ENCODE measurements around the gene MMP15. TPM values are rescaled to one million over a fixed set of nuclear protein-coding genes. Genes with fewer than 3 reads are reported as not detected.
A peak's percentile ranks its signal among the peaks of the same experiment; 100 is the strongest.

MMP15 gene
- total RNA-seq, 1 donor from 2014 or later: 14.9 TPM

- H3K27me3 ChIP-seq: no peaks in the 10 kb centered on the region
These were observed 27.1 kb upstream of the MMP15 start for GRCh38 chr16:57998486-57998885.

GRCh38 chr16:57998992-57999365 lies 26.6 kb upstream of the MMP15 start:
- H3K36me3 ChIP-seq: peaks cover 32 to 41% of the 10 kb centered on the region in 2 donors
- no peak for DNase-seq (ENCODE audit: low spot score in 2 of 2)
- no peaks in the 10 kb centered on the region for H3K27me3 ChIP-seq
- no peaks in the 10 kb centered on the region for H3K9me3 ChIP-seq
- no peak for TF ChIP-seq CTCF (IDR thresholded peaks at IDR 0.05)
- peak overlapping the region in 1 of 2 donors; percentile 93 for H3K4me3 ChIP-seq
- H3K4me1 ChIP-seq: peaks cover 10 to 19% of the 10 kb centered on the region in 2 donors
- no peak overlapping the region for H3K27ac ChIP-seq
- intact Hi-C loops (cut with DNase I): no loop called here

More at GRCh38 chr16:57998486-57998885, 27.1 kb upstream of the MMP15 start:
- Histone ChIP-seq H3K4me1 (peaks cover 10 to 19% of the 10 kb centered on the region in 2 donors), H3K9me3 (no peaks in the 10 kb centered on the region), H3K36me3 (peaks cover 36 to 44% of the 10 kb centered on the region in 2 donors), H3K27ac (no peak overlapping the region), H3K4me3 (no peak overlapping the region)
- DNase-seq (ENCODE audit: low spot score in 2 of 2): no peak
- no peak for TF ChIP-seq CTCF (IDR thresholded peaks at IDR 0.05)
- intact Hi-C loops (cut with DNase I): no loop called here

- intact Hi-C loops (cut with DNase I): no loop called here
- TF ChIP-seq CTCF (IDR thresholded peaks at IDR 0.05): no peak
- Histone ChIP-seq H3K27me3 (no peaks in the 10 kb centered on the region), H3K4me3 (peak overlapping the region; percentile 78 to 93), H3K9me3 (no peaks in the 10 kb centered on the region), H3K27ac (peak overlapping the region; percentile 85 to 95), H3K36me3 (peaks cover 27 to 36% of the 10 kb centered on the region in 2 donors), H3K4me1 (peaks cover 10 to 19% of the 10 kb centered on the region in 2 donors)
- DNase-seq (ENCODE audit: low spot score in 2 of 2): no peak
These were observed 26.1 kb upstream of the MMP15 start for GRCh38 chr16:57999366-57999970.

GRCh38 chr16:57999971-58000705 lies 25.4 kb upstream of the MMP15 start, which contains the start of gene ZNF319:
Gene ZNF319 (minus strand): TSS chr16:58000672. CDS start chr16:57998265, 2,407 bp downstream.
- Histone ChIP-seq H3K4me3 (peak within 1 kb of the TSS; percentile 78 to 93), H3K4me1 (peaks cover 12 to 19% of the 10 kb centered on the region in 2 donors), H3K27ac (peak within 1 kb of the TSS; percentile 85 to 95), H3K9me3 (no peaks in the 10 kb centered on the region), H3K36me3 (peaks cover 23 to 30% of the 10 kb centered on the region in 2 donors), H3K27me3 (no peaks in the 10 kb centered on the region)
- no peak for TF ChIP-seq CTCF (IDR thresholded peaks at IDR 0.05)
- no peak for DNase-seq (ENCODE audit: low spot score in 2 of 2)
- intact Hi-C loops (cut with DNase I): loop anchor here (1.0 to 10.0 kb wide), 9 partner anchors 101 to 515 kb away; partner anchors contain the start of genes CCDC102A, CFAP20, GINS3 and KATNB1

DNA sequence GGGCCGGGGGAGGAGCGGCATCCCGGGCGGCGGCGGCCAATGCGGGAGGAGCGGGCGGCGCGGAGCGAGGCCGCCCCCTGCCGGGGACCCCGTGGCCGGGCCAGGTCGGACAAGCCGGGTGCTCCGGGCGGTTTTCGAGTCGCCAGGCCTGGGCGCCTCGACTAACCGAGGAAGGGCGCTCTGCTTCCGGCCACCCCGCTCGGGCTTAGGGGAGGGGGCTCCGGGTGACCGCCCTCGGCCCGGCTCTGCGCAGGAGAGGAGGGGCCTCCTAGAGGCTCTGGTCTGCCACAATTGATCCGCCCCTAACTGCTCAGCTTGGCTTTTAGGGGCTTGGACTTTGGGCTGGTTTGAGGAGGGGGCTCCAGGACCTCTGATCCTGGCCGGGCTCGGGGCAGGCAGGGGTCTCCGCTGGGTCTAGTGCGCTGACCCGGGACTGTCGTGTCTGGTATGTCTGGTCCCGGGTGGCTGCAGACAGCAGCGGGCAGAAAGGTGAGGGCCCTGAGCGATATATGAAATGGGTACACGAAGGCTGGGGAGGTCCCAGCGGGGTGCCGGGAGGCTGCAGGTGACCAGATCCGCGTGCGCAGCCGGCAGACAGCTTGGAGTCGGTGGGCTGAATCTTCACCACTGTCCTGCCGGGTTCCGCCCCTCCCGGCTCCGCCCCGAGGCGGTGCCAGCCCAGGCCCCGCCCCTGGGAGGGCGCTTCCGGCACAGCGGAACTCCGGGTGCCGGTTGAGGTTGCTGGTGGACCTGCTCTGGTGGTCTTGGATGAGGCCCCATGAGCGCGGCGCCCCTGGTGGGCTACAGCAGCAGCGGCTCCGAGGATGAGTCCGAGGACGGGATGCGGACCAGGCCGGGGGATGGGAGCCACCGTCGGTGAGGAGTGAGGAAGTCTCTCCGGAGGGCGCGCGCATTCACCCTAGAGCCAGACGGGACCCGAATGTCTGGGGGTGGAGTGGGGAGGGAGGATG lies 24.6 kb upstream of the MMP15 start, which contains the start of gene USB1:
TSS of gene USB1 (plus strand) at position 702 of the 971 bp plus-strand sequence. CDS start at position 779, 77 bp downstream.
- DNase-seq (ENCODE audit: low spot score in 2 of 2): peak; percentile 37 to 90
- TF ChIP-seq CTCF (IDR thresholded peaks at IDR 0.05): peak; percentile 47 to 64 (median 63)
- Histone ChIP-seq H3K4me1 (peaks cover 12 to 19% of the 10 kb centered on the region in 2 donors), H3K27ac (peak within 1 kb of the TSS; percentile 85 to 95), H3K27me3 (no peaks in the 10 kb centered on the region), H3K4me3 (peak within 1 kb of the TSS; percentile 78 to 93), H3K9me3 (no peaks in the 10 kb centered on the region), H3K36me3 (peaks cover 21 to 23% of the 10 kb centered on the region in 2 donors)
- intact Hi-C loops (cut with DNase I): loop anchor here (1.0 to 10.0 kb wide), 9 partner anchors 102 to 514 kb away; partner anchors contain the start of genes CCDC102A, CFAP20, GINS3 and KATNB1

Data from ascending aorta (tissue), 2 donors.